HEK293 (cell line): ENCODE results near the gene AKT3.

ENCODE experiments used
- CTCF ChIA-PET: fragments of 350-600 bp; formaldehyde crosslinking; extraction: SDS; loops from one replicate; lab custom pipeline; 2021; ENCODE audit warnings: antibody characterized with exemption; lab: Yijun Ruan, JAX
- POLR2A ChIA-PET: fragments of 300-600 bp; formaldehyde crosslinking; extraction: SDS; loops from one replicate; lab custom pipeline; 2020; ENCODE audit warnings: antibody characterized with exemption, inconsistent platforms; lab: Yijun Ruan, JAX
- H3K27ac ChIP-seq: fragments of 200-500 bp; sonication (Bioruptor generic); 2 replicates; pipeline ENCODE4 v1.5.1; 2014; ENCODE audit warnings: low read depth, low read length, control low read depth, inconsistent platforms; ENCODE audit errors: extremely low read depth
- H3K36me3 ChIP-seq, 2 experiments: fragments of 200-500 bp in 1 of 2; sonication (Bioruptor generic) in 1 of 2; 1 replicate in 1 of 2; 2 replicates in 1 of 2; pipeline ENCODE4 v1.5.1; 2014 to 2017; ENCODE audit warnings: inconsistent platforms in 2 of 2, low read length in 2 of 2; ENCODE audit not compliant: control insufficient read depth in 2 of 2, insufficient read depth in 1 of 2
- H3K4me1 ChIP-seq: fragments of 200-500 bp; sonication (Bioruptor generic); 2 replicates; pipeline ENCODE4 v1.5.1; 2014; ENCODE audit warnings: mild to moderate bottlenecking, low read length, inconsistent platforms; ENCODE audit not compliant: control insufficient read depth, insufficient read depth
- H3K4me3 ChIP-seq: 2 replicates; pipeline ENCODE4 v1.5.1; 2011; ENCODE audit warnings: low read depth, mild to moderate bottlenecking, control low read depth, low read length, moderate library complexity
- H3K9me3 ChIP-seq: fragments of 200-500 bp; sonication (Bioruptor generic); 2 replicates; pipeline ENCODE4 v1.5.1; 2014; ENCODE audit warnings: low read depth, low read length, inconsistent platforms; ENCODE audit not compliant: control insufficient read depth, insufficient read depth
- EGR2 ChIP-seq: fragments of 450-650 bp; formaldehyde crosslinking; IDR thresholded peaks from 2 replicates; pipeline ENCODE4 v1.5.1; 2016; ENCODE audit warnings: low read depth, missing biosample characterization, missing genetic modification characterization
- ELK4 ChIP-seq: IDR thresholded peaks from 2 replicates; pipeline ENCODE4 v1.6.1; 2011; ENCODE audit warnings: mild to moderate bottlenecking, low read depth, low read length, borderline replicate concordance
- GLIS2 ChIP-seq: fragments of 450-650 bp; formaldehyde crosslinking; IDR thresholded peaks from 2 replicates; pipeline ENCODE4 v1.5.1; 2016; ENCODE audit warnings: missing biosample characterization, missing genetic modification characterization
- PRDM6 ChIP-seq: fragments of 450-650 bp; formaldehyde crosslinking; IDR thresholded peaks from 2 replicates; pipeline ENCODE4 v1.5.1; 2017; ENCODE audit warnings: missing biosample characterization, missing genetic modification characterization
- SCRT2 ChIP-seq: fragments of 450-650 bp; formaldehyde crosslinking; IDR thresholded peaks from 2 replicates; pipeline ENCODE4 v1.5.1; 2016; ENCODE audit warnings: missing biosample characterization, missing genetic modification characterization
- ZBTB44 ChIP-seq: fragments of 450-650 bp; IDR thresholded peaks from 2 replicates; pipeline ENCODE4 v1.5.1; 2018; ENCODE audit warnings: missing biosample characterization, mild to moderate bottlenecking, missing genetic modification characterization
- ZFP3 ChIP-seq: fragments of 450-650 bp; formaldehyde crosslinking; IDR thresholded peaks from 2 replicates; pipeline ENCODE4 v1.5.1; 2016; ENCODE audit warnings: low read depth, missing biosample characterization, missing genetic modification characterization
- ZFP41 ChIP-seq: fragments of 450-650 bp; formaldehyde crosslinking; IDR thresholded peaks from 2 replicates; pipeline ENCODE4 v1.5.1; 2016; ENCODE audit warnings: missing biosample characterization, missing genetic modification characterization, borderline replicate concordance
- ZNF112 ChIP-seq: fragments of 450-650 bp; formaldehyde crosslinking; IDR thresholded peaks from 2 replicates; pipeline ENCODE4 v1.5.0; 2017; ENCODE audit warnings: missing biosample characterization, missing genetic modification characterization
- ZNF211 ChIP-seq: fragments of 450-650 bp; formaldehyde crosslinking; IDR thresholded peaks from 2 replicates; pipeline ENCODE4 v1.5.1; 2016; ENCODE audit warnings: low read depth, missing biosample characterization, missing genetic modification characterization
- ZNF248 ChIP-seq: fragments of 450-650 bp; formaldehyde crosslinking; IDR thresholded peaks from 2 replicates; pipeline ENCODE4 v1.5.1; 2017; ENCODE audit warnings: missing biosample characterization, missing genetic modification characterization
- ZNF292 ChIP-seq: fragments of 450-650 bp; formaldehyde crosslinking; IDR thresholded peaks from 2 replicates; pipeline ENCODE4 v1.5.1; 2016; ENCODE audit warnings: low read depth, missing biosample characterization, missing genetic modification characterization, borderline replicate concordance
- ZNF302 ChIP-seq: fragments of 450-650 bp; formaldehyde crosslinking; IDR thresholded peaks from 2 replicates; pipeline ENCODE4 v1.5.1; 2016; ENCODE audit warnings: missing biosample characterization, missing genetic modification characterization, low read depth
- ZNF488 ChIP-seq: fragments of 450-650 bp; formaldehyde crosslinking; IDR thresholded peaks from 2 replicates; pipeline ENCODE4 v1.5.1; 2016; ENCODE audit warnings: missing biosample characterization, missing genetic modification characterization
- ZNF501 ChIP-seq: fragments of 450-650 bp; formaldehyde crosslinking; IDR thresholded peaks from 2 replicates; pipeline ENCODE4 v1.5.1; 2016; ENCODE audit warnings: missing biosample characterization, missing genetic modification characterization
- ZNF544 ChIP-seq: fragments of 450-650 bp; formaldehyde crosslinking; IDR thresholded peaks from 2 replicates; pipeline ENCODE4 v1.5.0; 2017; ENCODE audit warnings: missing biosample characterization, missing genetic modification characterization
- ZNF555 ChIP-seq: fragments of 450-650 bp; formaldehyde crosslinking; conservative IDR thresholded peaks from 2 replicates; pipeline ENCODE4 v1.5.1; 2017; ENCODE audit warnings: missing biosample characterization, mild to moderate bottlenecking, missing genetic modification characterization, inconsistent platforms
- ZNF585B ChIP-seq: fragments of 450-650 bp; formaldehyde crosslinking; IDR thresholded peaks from 2 replicates; pipeline ENCODE4 v1.5.1; 2016; ENCODE audit warnings: missing biosample characterization, missing genetic modification characterization
- ZNF596 ChIP-seq: fragments of 450-650 bp; IDR thresholded peaks from 2 replicates; pipeline ENCODE4 v1.5.0; 2018; ENCODE audit warnings: missing biosample characterization, mild to moderate bottlenecking, missing genetic modification characterization, moderate library complexity
- ZNF621 ChIP-seq: fragments of 450-650 bp; formaldehyde crosslinking; IDR thresholded peaks from 2 replicates; pipeline ENCODE4 v1.5.1; 2017; ENCODE audit warnings: missing biosample characterization, missing genetic modification characterization
- ZNF660 ChIP-seq: fragments of 450-650 bp; IDR thresholded peaks from 2 replicates; pipeline ENCODE4 v1.5.1; 2018; ENCODE audit warnings: missing biosample characterization, mild to moderate bottlenecking, missing genetic modification characterization
- ZNF768 ChIP-seq: fragments of 450-650 bp; formaldehyde crosslinking; IDR thresholded peaks from 2 replicates; pipeline ENCODE4 v1.5.1; 2018; ENCODE audit warnings: missing biosample characterization, mild to moderate bottlenecking, missing genetic modification characterization
- ZNF843 ChIP-seq: fragments of 450-650 bp; formaldehyde crosslinking; IDR thresholded peaks from 2 replicates; pipeline ENCODE4 v1.5.1; 2016; ENCODE audit warnings: missing biosample characterization, missing genetic modification characterization
- TF ChIP-seq, protein P1 (sequence below): fragments of 450-650 bp; formaldehyde crosslinking; IDR thresholded peaks from 2 replicates; pipeline ENCODE4; 2016; ENCODE audit warnings: missing biosample characterization, missing genetic modification characterization

Gene AKT3

GRCh38 chr1:243710467-243710866 lies 139.6 kb downstream of the AKT3 start:
- POLR2A ChIA-PET = no interaction called here
- no peaks in the 10 kb centered on the region for H3K36me3 ChIP-seq
- H3K4me1 ChIP-seq = peaks cover 16% of the 10 kb centered on the region
- H3K4me3 ChIP-seq = no peak overlapping the region
- H3K9me3 ChIP-seq = no peaks in the 10 kb centered on the region
- no peak overlapping the region for H3K27ac ChIP-seq
- no peak for TF ChIP-seq ZNF248 (tag by site-specific recombination)
- no peak for TF ChIP-seq ELK4
- no peak for TF ChIP-seq ZNF555 (tag by site-specific recombination)
- no peak for TF ChIP-seq ZNF768 (tag by site-specific recombination)
- no peak for TF ChIP-seq ZNF585B
- no peak for TF ChIP-seq ZFP3
- TF ChIP-seq ZNF843 (tag by site-specific recombination) = no peak
- no peak for TF ChIP-seq SCRT2 (tag by site-specific recombination)
- no peak for TF ChIP-seq ZNF660
- no peak for TF ChIP-seq ZNF488 (tag by site-specific recombination)
- TF ChIP-seq GLIS2 = no peak
- no peak for TF ChIP-seq ZBTB44
- TF ChIP-seq, protein P1, sequence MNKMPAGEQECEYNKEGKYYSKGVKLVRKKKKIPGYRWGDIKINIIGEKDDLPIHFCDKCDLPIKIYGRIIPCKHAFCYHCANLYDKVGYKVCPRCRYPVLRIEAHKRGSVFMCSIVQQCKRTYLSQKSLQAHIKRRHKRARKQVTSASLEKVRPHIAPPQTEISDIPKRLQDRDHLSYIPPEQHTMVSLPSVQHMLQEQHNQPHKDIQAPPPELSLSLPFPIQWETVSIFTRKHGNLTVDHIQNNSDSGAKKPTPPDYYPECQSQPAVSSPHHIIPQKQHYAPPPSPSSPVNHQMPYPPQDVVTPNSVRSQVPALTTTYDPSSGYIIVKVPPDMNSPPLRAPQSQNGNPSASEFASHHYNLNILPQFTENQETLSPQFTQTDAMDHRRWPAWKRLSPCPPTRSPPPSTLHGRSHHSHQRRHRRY = no peak
- TF ChIP-seq ZNF621 (tag by site-specific recombination) = no peak
- TF ChIP-seq PRDM6 (tag by site-specific recombination) = no peak
- CTCF ChIA-PET = interaction anchor here (0.6 to 1.6 kb wide), 5 partner anchors 14 to 563 kb away, joined by 3 to 8 read pairs (median 3); no protein-coding TSS in a partner anchor

DNA sequence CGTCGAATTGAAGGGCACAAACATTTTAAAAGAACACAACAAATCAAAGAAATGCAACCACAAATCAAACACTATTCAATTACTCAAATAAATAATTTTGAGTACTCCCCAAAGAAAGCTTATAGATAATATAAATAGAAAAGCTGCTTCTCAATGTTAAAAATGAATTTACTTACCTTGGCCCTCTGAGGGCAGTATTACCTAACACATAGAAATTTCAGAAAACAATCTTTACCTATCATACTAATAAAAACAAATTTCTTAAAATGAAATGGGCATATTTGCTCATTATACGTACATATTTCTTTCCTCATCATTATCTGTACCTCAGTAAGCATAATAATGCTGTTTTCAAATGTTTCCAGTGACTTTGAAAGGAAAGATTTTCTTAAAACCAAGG lies 141.8 kb downstream of the AKT3 start:
- POLR2A ChIA-PET = no interaction called here
- no peaks in the 10 kb centered on the region for H3K36me3 ChIP-seq
- no peak for TF ChIP-seq ZNF596
- no peak for TF ChIP-seq ZNF302 (tag by site-specific recombination)
- TF ChIP-seq ZNF112 (tag by site-specific recombination) = no peak
- TF ChIP-seq ZFP41 (tag by site-specific recombination) = no peak
- no peak for TF ChIP-seq ZNF501 (tag by site-specific recombination)
- no peak for TF ChIP-seq EGR2 (tag by site-specific recombination)
- no peak for TF ChIP-seq ZNF211 (tag by site-specific recombination)
- TF ChIP-seq ZNF292 = no peak
- TF ChIP-seq ZNF544 (tag by site-specific recombination) = no peak
- TF ChIP-seq, all 188 proteins: peak for 0
- CTCF ChIA-PET = interaction anchor here (0.8 kb wide), 1 partner anchor 10 kb away, joined by 3 read pairs; no protein-coding TSS in a partner anchor
- no peaks in the 10 kb centered on the region for H3K9me3 ChIP-seq
- H3K4me3 ChIP-seq = no peak overlapping the region
- peaks cover 5% of the 10 kb centered on the region for H3K4me1 ChIP-seq
- no peak overlapping the region for H3K27ac ChIP-seq
